ENCODE measurements around the gene GABPB2. TPM values are rescaled to one million over a fixed set of nuclear protein-coding genes. Genes with fewer than 3 reads are reported as not detected.

The GABPB2 gene
- total RNA-seq, 1 experiment from 2014 or later: 8.1 TPM

DNA sequence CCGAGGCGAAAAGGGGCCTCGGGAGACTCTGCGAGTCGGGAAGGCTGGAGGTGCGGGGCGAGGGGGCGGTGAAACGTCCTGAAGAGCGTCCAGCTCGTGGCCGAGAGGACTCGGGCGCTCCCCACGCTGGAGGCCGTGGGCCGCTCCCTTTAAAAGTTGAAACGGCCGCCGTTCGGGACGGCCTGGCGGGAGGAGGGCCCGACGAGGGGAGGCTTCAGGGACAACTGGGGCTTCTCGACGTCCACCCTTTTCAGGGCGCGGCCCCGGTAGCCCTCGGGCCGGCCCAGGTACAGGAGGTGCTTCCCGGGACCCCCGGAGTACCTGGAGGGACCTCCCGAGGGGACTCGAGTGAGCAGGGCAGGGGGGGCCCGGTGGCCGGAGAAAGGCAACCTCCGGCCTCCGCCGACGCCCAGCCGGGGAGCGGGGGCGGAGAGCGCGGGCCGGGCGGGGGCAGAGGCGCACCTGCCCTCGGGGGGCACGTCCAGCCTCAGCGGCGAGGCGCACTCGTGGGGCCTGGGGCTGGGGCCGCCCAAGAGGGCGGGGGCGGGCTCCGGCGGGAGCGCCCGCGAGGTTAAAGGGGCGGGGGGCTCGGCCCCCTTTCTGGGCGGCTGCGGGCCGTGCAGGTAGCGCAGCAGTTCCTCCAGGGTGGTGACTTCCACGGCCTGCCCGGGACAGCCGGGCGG, 61.9 kb downstream of the GABPB2 start:
- ChIA-PET POLR2A (no interaction called here), CTCF (no interaction called here)
- no peaks in the 10 kb centered on the region for H3K4me1 ChIP-seq (ENCODE audit: control insufficient read depth, insufficient read depth, low read length)
- no peak overlapping the region for H3K27ac ChIP-seq (ENCODE audit: low read length)
- intact Hi-C loops (cut with micrococcal nuclease; ENCODE audit: unreplicated experiment) (no loop called here), in situ Hi-C loops (cut with HindIII; ENCODE audit: low pct_unique_long_range_greater_than_20kb, low sequenced_read_pairs) (loop anchor here (5.0 kb wide), 1 partner anchor 35 kb away; no protein-coding TSS in a partner anchor)
- H3K9me3 ChIP-seq (ENCODE audit: control insufficient read depth, insufficient read depth, low read depth, low read length): no peaks in the 10 kb centered on the region
- no peaks in the 10 kb centered on the region for H3K27me3 ChIP-seq (ENCODE audit: control insufficient read depth, insufficient read depth, low read length)
- no peak for ATAC-seq
- no TSS peak for BruUV-seq (replicated peaks)
- no peak overlapping the region for H3K4me3 ChIP-seq (ENCODE audit: low read depth in 2 of 2, low read length in 2 of 2)
- no peak for DNase-seq (ENCODE audit: low read depth, low spot score)
- H3K36me3 ChIP-seq (ENCODE audit: control insufficient read depth, insufficient read depth, low read length): no peaks in the 10 kb centered on the region
- TF ChIP-seq, protein P1, sequence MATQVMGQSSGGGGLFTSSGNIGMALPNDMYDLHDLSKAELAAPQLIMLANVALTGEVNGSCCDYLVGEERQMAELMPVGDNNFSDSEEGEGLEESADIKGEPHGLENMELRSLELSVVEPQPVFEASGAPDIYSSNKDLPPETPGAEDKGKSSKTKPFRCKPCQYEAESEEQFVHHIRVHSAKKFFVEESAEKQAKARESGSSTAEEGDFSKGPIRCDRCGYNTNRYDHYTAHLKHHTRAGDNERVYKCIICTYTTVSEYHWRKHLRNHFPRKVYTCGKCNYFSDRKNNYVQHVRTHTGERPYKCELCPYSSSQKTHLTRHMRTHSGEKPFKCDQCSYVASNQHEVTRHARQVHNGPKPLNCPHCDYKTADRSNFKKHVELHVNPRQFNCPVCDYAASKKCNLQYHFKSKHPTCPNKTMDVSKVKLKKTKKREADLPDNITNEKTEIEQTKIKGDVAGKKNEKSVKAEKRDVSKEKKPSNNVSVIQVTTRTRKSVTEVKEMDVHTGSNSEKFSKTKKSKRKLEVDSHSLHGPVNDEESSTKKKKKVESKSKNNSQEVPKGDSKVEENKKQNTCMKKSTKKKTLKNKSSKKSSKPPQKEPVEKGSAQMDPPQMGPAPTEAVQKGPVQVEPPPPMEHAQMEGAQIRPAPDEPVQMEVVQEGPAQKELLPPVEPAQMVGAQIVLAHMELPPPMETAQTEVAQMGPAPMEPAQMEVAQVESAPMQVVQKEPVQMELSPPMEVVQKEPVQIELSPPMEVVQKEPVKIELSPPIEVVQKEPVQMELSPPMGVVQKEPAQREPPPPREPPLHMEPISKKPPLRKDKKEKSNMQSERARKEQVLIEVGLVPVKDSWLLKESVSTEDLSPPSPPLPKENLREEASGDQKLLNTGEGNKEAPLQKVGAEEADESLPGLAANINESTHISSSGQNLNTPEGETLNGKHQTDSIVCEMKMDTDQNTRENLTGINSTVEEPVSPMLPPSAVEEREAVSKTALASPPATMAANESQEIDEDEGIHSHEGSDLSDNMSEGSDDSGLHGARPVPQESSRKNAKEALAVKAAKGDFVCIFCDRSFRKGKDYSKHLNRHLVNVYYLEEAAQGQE (IDR thresholded peaks at IDR 0.05; ENCODE audit: insufficient read depth in 1 of 2, low read depth in 2 of 2, low read length in 1 of 2): no peak
- TF ChIP-seq TCF7L2 (IDR thresholded peaks at IDR 0.05; ENCODE audit: low read depth, low read length): no peak
- TF ChIP-seq, protein P2, sequence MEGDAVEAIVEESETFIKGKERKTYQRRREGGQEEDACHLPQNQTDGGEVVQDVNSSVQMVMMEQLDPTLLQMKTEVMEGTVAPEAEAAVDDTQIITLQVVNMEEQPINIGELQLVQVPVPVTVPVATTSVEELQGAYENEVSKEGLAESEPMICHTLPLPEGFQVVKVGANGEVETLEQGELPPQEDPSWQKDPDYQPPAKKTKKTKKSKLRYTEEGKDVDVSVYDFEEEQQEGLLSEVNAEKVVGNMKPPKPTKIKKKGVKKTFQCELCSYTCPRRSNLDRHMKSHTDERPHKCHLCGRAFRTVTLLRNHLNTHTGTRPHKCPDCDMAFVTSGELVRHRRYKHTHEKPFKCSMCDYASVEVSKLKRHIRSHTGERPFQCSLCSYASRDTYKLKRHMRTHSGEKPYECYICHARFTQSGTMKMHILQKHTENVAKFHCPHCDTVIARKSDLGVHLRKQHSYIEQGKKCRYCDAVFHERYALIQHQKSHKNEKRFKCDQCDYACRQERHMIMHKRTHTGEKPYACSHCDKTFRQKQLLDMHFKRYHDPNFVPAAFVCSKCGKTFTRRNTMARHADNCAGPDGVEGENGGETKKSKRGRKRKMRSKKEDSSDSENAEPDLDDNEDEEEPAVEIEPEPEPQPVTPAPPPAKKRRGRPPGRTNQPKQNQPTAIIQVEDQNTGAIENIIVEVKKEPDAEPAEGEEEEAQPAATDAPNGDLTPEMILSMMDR (IDR thresholded peaks at IDR 0.05): no peak
- TF ChIP-seq SIN3A (IDR thresholded peaks at IDR 0.05; ENCODE audit: borderline replicate concordance, insufficient read depth, low read depth, low read length): no peak
- TF ChIP-seq POLR2AphosphoS5 (IDR thresholded peaks at IDR 0.05; ENCODE audit: low read depth, low read length): no peak

DNA sequence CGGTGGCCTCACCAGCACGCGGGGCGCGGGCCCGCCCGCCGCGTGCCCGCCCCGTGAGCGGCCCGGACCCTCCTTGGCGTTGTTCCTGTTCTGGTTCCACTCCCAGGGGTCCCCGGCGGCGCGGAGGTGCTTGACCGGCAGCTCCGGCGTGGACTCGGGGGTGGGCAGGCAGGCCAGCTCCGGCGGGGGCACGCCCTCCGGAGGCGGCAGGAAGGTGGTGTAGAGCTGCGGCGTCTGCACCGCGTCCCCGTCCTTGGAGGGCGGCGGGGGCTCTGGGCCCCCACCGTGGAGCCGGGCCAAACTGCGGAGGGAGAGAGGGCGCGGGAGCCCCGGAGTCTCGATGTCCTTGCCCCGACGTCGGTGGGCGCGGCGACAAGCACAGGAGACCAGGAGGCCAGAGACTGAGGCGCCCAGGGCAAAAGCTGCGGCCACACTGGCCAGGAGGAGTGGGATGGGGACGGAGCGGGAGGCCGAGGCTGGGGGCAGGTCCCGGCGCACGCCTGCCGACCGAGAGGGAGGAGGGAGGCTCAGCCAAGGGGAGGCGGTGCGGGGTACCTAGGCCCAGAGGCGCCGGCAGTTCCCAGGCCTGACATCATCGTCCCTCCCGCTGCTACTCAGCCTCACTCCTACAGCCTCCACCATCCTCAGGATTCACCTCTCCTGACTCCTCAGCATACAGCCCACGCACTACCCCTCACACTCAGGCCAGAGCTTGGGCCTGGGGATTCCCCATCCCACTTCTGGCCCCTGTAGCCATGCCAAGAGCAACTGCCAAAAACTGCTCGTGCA, 62.7 kb downstream of the GABPB2 start:
- in situ Hi-C loops (cut with HindIII; ENCODE audit: low pct_unique_long_range_greater_than_20kb, low sequenced_read_pairs): loop anchor here (5.0 kb wide), 1 partner anchor 36 kb away; no protein-coding TSS in a partner anchor
- intact Hi-C loops (cut with micrococcal nuclease; ENCODE audit: unreplicated experiment): no loop called here
- no TSS peak for BruUV-seq (replicated peaks)
- no peak overlapping the region for H3K4me3 ChIP-seq (ENCODE audit: low read depth in 2 of 2, low read length in 2 of 2)
- no peak for DNase-seq (ENCODE audit: low read depth, low spot score)
- H3K27me3 ChIP-seq (ENCODE audit: control insufficient read depth, insufficient read depth, low read length): no peaks in the 10 kb centered on the region
- H3K27ac ChIP-seq (ENCODE audit: low read length): no peak overlapping the region
- no peaks in the 10 kb centered on the region for H3K9me3 ChIP-seq (ENCODE audit: control insufficient read depth, insufficient read depth, low read depth, low read length)
- H3K4me1 ChIP-seq (ENCODE audit: control insufficient read depth, insufficient read depth, low read length): no peaks in the 10 kb centered on the region
- TF ChIP-seq SIN3A (IDR thresholded peaks at IDR 0.05; ENCODE audit: borderline replicate concordance, insufficient read depth, low read depth, low read length) (no peak), POLR2AphosphoS5 (IDR thresholded peaks at IDR 0.05; ENCODE audit: low read depth, low read length) (no peak), TCF7L2 (IDR thresholded peaks at IDR 0.05; ENCODE audit: low read depth, low read length) (no peak)
- TF ChIP-seq, protein P1 (IDR thresholded peaks at IDR 0.05; ENCODE audit: insufficient read depth in 1 of 2, low read depth in 2 of 2, low read length in 1 of 2): no peak
- TF ChIP-seq, protein P2 (IDR thresholded peaks at IDR 0.05): no peak
- CTCF ChIA-PET: no interaction called here
- no peak for ATAC-seq
- no peaks in the 10 kb centered on the region for H3K36me3 ChIP-seq (ENCODE audit: control insufficient read depth, insufficient read depth, low read length)
- POLR2A ChIA-PET: no interaction called here

Measured in Panc1 (cell line).